Testis (tissue), 3 donors: ENCODE measurements around the gene RASA4B. TPM values are rescaled to one million over a fixed set of nuclear protein-coding genes. Genes with fewer than 3 reads are reported as not detected.

Experiments used
- DNase-seq: peaks from one replicate; pipeline ENCODE4 v3.0.0-alpha.2; 2019
- H3K27ac ChIP-seq, 2 donors: fragments of 200-600 bp; sonication (generic); one replicate each; pipeline ENCODE4 v1.5.1; 2019
- H3K27me3 ChIP-seq: fragments of 200-600 bp; sonication (generic); one replicate; pipeline ENCODE4 v1.5.1; 2019
- H3K36me3 ChIP-seq: fragments of 200-600 bp; sonication (generic); one replicate; pipeline ENCODE4 v1.5.1; 2017; ENCODE audit warnings: low read depth; ENCODE audit errors: missing control alignments
- H3K4me1 ChIP-seq: fragments of 200-600 bp; sonication (generic); one replicate; pipeline ENCODE4 v1.5.1; 2019
- H3K4me3 ChIP-seq, 2 donors: fragments of 200-600 bp; sonication (generic); one replicate each; pipeline ENCODE4 v1.5.1; 2017 to 2019
- H3K9me3 ChIP-seq: fragments of 200-600 bp; sonication (generic); one replicate; pipeline ENCODE4 v1.5.1; 2017
- POLR2A ChIP-seq: fragments of 450-650 bp; IDR thresholded peaks from one replicate; pipeline ENCODE4 v1.6.1; 2017; ENCODE audit warnings: antibody characterized with exemption, mild to moderate bottlenecking, moderate library complexity
- WGBS, 2 donors: methylation state at CpG; one replicate each; pipeline ENCODE4 v1.1.5; 2018; 5-methylcytosine and 5-hydroxymethylcytosine counted together
- intact Hi-C: fragments of 100-400 bp; cut with DNase I; formaldehyde crosslinking; loops from one replicate; pipeline ENCODE4 v1.15.1; 2023; ENCODE audit warnings: low total_unique reads
- polyA plus RNA-seq: library from polyadenylated mRNA; stranded (reverse); fragments of 350-450 nt; fragmentation: Illumina TruSeq; extraction: RNeasy Lipid Tissue Mini Kit (QIAGEN cat#74804); gene quantifications from one replicate; pipeline ENCODE4 v1.2.3, GENCODE V29; 2014; ENCODE audit warnings: low read depth, low replicate concordance; ENCODE audit not compliant: insufficient read depth
- total RNA-seq, 2 donors: library from RNA; depleted of rRNA; stranded (reverse); fragments of >200 nt; gene quantifications; one replicate each; pipeline ENCODE4 v1.2.3, GENCODE V29; 2016
- TF ChIP-seq, protein P1 (sequence below), 3 experiments: fragments of 450-650 bp in 2 of 3; fragments of 200-600 bp in 1 of 3; sonication (generic) in 1 of 3; IDR thresholded peaks; one replicate each; pipeline ENCODE4 v1.5.1; 2016 to 2019; ENCODE audit warnings: antibody characterized with exemption in 3 of 3, mild to moderate bottlenecking in 2 of 3, moderate library complexity in 1 of 3

The RASA4B gene
- total and polyA plus RNA-seq, 3 donors from 2014 or later = 11.5 to 18.5 (median 15.7) TPM

DNA sequence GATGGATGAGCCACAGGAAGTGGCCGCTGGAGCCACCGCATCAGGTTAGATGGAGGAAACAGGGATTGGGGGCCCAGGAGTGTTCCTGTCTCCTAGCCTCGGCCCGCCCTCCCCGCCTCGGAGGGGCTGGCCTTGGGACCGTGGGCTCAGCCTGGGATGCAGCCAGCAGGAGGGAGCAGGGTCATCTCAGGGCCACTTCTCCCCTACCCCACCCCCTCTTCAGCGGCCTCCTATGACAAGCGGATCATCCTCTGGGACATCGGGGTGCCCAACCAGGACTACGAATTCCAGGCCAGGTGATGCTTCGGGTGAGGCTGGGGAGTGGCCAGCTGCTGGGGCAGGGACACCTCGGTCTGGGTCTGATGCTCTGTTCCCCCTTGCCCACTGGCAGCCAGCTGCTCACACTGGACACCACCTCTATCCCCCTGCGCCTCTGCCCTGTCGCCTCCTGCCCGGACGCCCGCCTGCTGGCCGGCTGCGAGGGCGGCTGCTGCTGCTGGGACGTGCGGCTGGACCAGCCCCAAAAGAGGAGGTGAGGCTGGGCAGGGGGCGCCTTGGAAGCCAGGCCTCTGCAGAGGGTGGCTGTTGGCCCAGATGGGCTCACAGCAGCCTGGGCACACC lies 48.1 kb downstream of the RASA4B start:
- intact Hi-C loops = no loop called here
- no peak for DNase-seq
- no peak overlapping the region for H3K4me3 ChIP-seq
- 87 to 96% methylated on average over 9 to 23 of the region's 24 CpGs for WGBS, 2 donors
- TF ChIP-seq POLR2A = no peak
- TF ChIP-seq, protein P1, sequence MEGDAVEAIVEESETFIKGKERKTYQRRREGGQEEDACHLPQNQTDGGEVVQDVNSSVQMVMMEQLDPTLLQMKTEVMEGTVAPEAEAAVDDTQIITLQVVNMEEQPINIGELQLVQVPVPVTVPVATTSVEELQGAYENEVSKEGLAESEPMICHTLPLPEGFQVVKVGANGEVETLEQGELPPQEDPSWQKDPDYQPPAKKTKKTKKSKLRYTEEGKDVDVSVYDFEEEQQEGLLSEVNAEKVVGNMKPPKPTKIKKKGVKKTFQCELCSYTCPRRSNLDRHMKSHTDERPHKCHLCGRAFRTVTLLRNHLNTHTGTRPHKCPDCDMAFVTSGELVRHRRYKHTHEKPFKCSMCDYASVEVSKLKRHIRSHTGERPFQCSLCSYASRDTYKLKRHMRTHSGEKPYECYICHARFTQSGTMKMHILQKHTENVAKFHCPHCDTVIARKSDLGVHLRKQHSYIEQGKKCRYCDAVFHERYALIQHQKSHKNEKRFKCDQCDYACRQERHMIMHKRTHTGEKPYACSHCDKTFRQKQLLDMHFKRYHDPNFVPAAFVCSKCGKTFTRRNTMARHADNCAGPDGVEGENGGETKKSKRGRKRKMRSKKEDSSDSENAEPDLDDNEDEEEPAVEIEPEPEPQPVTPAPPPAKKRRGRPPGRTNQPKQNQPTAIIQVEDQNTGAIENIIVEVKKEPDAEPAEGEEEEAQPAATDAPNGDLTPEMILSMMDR (IDR thresholded peaks at IDR 0.05) = no peak
- H3K27me3 ChIP-seq = no peaks in the 10 kb centered on the region
- H3K9me3 ChIP-seq = no peaks in the 10 kb centered on the region
- no peak overlapping the region for H3K27ac ChIP-seq
- H3K36me3 ChIP-seq = no peaks in the 10 kb centered on the region
- H3K4me1 ChIP-seq = peaks cover 13% of the 10 kb centered on the region

DNA sequence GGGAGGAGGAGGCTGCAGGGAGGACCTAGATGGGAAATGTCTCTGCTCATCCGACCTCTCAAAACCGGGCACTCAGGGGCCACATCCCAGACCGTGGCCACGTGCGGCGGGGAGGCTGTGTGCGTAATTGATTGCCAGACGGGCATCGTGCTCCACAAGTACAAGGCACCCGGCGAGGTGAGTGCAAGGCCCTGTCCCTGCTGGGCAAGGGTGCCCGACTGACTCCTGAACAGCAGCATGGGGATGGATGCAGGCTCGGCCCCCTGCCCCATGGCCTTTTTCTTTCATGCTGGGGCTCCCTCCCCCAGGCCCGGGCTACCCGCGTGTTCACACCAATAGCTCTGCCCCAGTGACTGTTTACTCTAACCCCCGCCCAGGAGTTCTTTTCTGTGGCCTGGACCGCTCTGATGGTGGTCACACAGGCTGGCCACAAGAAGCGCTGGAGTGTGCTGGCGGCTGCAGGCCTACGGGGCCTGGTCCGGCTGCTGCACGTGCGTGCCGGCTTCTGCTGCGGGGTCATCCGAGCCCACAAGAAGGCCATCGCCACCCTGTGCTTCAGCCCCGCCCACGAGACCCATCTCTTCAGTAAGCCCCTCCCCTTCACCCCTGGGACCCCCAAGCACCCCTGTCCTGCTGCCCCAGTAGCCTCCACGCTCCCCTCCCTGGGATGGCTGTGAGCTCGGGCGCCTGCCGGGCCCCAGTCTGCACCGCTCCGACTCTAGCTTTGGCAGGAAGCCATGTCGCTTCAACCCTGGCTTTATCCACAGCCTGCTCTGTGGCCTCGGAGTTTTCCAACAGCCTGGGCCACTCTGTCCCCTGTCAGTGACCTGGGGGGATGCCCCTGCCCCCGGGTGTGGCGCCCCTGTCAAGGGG lies 48.9 kb downstream of the RASA4B start:
- DNase-seq = no peak
- no peaks in the 10 kb centered on the region for H3K36me3 ChIP-seq
- H3K9me3 ChIP-seq = no peaks in the 10 kb centered on the region
- no peak overlapping the region for H3K4me3 ChIP-seq
- peaks cover 19% of the 10 kb centered on the region for H3K4me1 ChIP-seq
- no peaks in the 10 kb centered on the region for H3K27me3 ChIP-seq
- intact Hi-C loops = no loop called here
- no peak overlapping the region for H3K27ac ChIP-seq
- no peak for TF ChIP-seq POLR2A
- TF ChIP-seq, protein P1 (IDR thresholded peaks at IDR 0.05) = no peak
- WGBS, 2 donors = 79 to 95% methylated on average over 16 to 39 of the region's 40 CpGs

DNA sequence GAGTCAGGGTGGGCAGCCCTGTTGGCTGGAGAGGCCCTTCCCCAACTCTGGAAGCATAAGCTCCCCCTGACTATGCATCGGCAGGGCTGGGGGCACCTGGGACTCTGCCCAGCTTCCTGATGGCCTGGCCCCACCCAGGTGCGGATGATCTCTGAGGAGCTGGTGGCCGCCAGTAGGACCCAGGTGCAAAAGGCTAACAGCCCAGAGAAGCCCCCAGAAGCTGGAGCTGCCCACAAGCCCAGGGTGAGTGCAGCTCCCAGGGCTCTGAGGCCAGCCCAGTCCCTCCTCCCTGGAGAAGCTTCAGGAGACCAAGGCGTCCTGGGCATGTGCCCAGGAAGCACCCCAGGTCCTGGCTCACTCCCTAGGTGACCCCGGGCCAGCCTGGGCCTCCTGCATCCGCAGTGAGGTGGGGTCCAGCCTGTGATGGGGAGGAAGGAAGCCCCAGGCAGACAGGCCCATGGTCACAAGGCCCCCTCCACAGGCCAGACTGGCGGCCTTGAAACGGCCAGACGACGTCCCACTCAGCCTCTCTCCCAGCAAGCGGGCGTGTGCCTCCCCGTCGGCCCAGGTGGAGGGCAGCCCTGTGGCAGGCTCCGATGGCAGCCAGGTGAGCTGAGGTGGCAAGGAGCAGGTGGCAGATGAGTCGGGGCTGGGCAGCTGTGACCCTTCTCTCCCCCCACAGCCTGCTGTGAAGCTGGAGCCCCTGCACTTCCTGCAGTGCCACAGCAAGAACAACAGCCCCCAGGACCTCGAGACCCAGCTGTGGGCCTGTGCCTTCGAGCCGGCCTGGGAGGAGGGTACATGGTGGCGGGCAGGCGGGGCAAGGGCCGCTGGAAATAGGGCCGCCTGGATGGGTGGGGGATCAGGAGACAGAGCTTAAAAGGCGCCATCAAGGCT lies 49.7 kb downstream of the RASA4B start:
- WGBS, 2 donors = 79 to 91% methylated on average over 12 to 24 of the region's 24 CpGs
- no peak for TF ChIP-seq POLR2A
- TF ChIP-seq, protein P1 (IDR thresholded peaks at IDR 0.05) = no peak
- no peak overlapping the region for H3K27ac ChIP-seq
- H3K27me3 ChIP-seq = no peaks in the 10 kb centered on the region
- H3K4me1 ChIP-seq = peaks cover 21% of the 10 kb centered on the region
- no peaks in the 10 kb centered on the region for H3K36me3 ChIP-seq
- H3K9me3 ChIP-seq = no peaks in the 10 kb centered on the region
- DNase-seq = no peak
- no peak overlapping the region for H3K4me3 ChIP-seq
- intact Hi-C loops = no loop called here

DNA sequence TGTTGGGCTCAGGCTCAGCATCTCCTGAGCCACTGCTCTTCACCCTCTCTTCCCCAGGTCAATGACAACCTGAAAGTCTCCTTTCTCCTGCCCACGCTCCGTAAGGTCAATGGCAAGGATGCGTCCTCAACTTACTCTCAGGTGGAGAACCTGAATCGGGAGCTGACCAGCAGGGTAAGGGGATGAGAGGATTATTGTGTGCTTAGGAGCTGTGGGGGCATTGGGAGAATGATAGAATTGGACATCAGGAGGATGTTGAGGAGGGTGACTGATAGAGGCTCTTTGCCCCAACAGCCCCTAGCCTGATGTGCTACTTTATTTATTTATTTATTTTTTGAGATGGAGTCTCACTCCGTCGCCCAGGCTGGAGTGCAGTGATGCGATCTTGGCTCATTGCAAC lies 51.5 kb downstream of the RASA4B start:
- H3K27ac ChIP-seq = no peak overlapping the region
- intact Hi-C loops = no loop called here
- no peak for DNase-seq
- TF ChIP-seq, protein P1 (IDR thresholded peaks at IDR 0.05) = no peak
- no peak for TF ChIP-seq POLR2A
- 83 to 87% methylated on average over 7 of the region's 7 CpGs for WGBS, 2 donors
- no peak overlapping the region for H3K4me3 ChIP-seq
- no peaks in the 10 kb centered on the region for H3K27me3 ChIP-seq
- peaks cover 21% of the 10 kb centered on the region for H3K4me1 ChIP-seq
- H3K36me3 ChIP-seq = no peaks in the 10 kb centered on the region
- no peaks in the 10 kb centered on the region for H3K9me3 ChIP-seq
